Activated T-cell treated with anti-CD3 and anti-CD28 coated beads, Interleukin-2, amount 50 U/mL, for 4 hours (primary cell): ENCODE measurements around the gene MEN1. TPM values are rescaled to one million over a fixed set of nuclear protein-coding genes. Genes with fewer than 3 reads are reported as not detected.
A peak's percentile ranks its signal among the peaks of the same experiment; 100 is the strongest.

Experiments used
- ATAC-seq, 2 donors: fragments of 200-7000 bp; cut with Tn5 transposase; one replicate each; pipeline ENCODE4 v1.10.0; 2021
- DNase-seq: peaks from one replicate; pipeline ENCODE4 v3.0.0-alpha.2; 2020
- H3K27me3 Mint-ChIP-seq: one replicate; pipeline ENCODE4 v1.8.0; 2021; ENCODE audit warnings: low read depth, mixed read lengths
- H3K36me3 Mint-ChIP-seq: one replicate; pipeline ENCODE4 v1.8.0; 2022; ENCODE audit warnings: mixed read lengths; ENCODE audit not compliant: insufficient read depth
- H3K4me1 Mint-ChIP-seq: one replicate; pipeline ENCODE4 v1.8.0; 2021; ENCODE audit warnings: low read depth, mixed read lengths
- H3K4me3 Mint-ChIP-seq: one replicate; pipeline ENCODE4 v1.8.0; 2021; ENCODE audit warnings: mild to moderate bottlenecking, moderate library complexity, mixed read lengths
- H3K9me3 Mint-ChIP-seq: one replicate; pipeline ENCODE4 v1.8.0; 2021; ENCODE audit warnings: mixed read lengths
- total RNA-seq, 3 donors: library from RNA; stranded (reverse); gene quantifications; one replicate each; pipeline ENCODE4 v1.2.1, GENCODE V29; 2021

Gene MEN1
- total RNA-seq, result 10 to 100 TPM; 50.7 to 61.2 (median 53.6) TPM

DNA sequence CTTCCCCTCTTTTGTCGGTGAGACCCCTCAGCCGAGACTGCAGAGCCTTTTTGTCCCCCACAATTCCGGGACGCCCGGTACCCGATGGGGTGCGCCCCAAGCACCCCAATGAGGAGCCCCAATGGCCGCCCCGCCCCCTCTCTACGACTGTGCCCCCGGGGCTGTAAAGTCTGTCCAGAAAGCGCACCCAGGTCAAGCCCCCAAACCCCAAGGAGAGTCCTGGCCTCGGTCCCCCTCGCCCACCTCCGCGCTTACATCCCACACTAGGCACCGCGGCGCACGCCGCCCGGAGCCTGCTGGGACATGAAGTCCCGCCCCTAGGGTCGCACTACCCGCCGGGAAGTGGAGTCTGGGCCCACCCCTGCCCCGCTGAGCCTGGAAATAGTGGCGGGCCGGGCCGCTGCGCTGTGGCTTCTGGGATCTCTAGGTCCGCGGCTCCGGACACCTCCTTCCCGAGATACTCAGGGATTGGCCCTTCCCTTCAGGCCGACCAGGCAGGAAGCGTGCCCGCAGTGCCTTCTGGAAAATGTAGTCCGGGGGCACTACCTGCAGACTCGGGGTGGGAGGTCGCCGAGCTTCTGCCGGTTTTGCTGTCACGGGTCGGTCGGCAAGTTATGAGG lies at the start of gene MEN1:
TSS of gene MEN1 (minus strand) at position 281 of the 620 bp plus-strand sequence. CDS start 442 bp downstream, outside the sequence.
- peak within 1 kb of the TSS; percentile 96 for H3K4me3 Mint-ChIP-seq
- H3K9me3 Mint-ChIP-seq, result no peaks in the 10 kb centered on the region
- H3K4me1 Mint-ChIP-seq, result peaks cover 15% of the 10 kb centered on the region
- H3K36me3 Mint-ChIP-seq, result peaks cover 14% of the 10 kb centered on the region
- H3K27me3 Mint-ChIP-seq, result no peaks in the 10 kb centered on the region
- DNase-seq (peak; percentile 73), ATAC-seq (peak; percentile 95 to 96)

DNA sequence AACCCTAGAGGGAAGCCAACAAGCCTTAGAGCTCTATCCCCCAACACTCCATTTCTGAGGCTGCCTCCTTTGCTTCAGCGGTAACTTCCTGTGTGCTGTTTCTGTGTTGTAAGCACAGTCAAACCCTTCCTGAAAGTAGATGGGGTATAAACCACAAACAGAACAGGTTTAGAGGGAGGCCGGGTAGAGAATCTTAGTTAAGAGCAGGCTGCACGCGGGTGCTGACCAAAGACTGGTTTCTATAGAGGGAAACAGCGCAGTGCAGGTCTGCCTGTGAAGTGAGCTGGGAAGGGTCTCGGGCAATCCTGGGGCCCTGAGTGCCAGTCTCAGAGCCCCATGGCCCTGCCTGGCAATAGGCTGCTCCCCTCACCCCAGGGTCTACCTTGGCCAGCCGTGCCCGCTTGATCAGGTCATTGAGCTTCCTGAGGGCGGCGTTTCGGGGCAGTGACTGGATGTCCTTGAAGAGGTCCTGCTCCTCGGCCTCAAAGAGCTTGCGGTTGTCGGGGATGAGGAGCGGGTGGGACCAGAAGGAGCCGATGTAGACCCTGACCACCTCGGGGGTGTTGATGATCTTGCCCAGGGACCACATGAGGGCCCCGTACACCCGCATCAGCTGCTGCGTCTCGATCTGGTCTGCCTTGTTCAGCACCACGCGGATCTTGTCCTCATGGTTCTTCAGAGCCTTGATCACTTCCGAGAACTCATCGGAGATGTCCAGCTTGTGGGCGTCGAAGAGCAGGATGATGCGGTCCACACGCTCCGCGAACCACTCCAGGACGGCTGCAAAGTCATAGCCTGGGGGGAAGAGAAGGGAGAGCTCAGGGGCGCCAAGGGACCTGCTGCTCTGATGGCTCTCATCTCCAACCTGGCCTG lies 49.4 kb upstream of the MEN1 start:
- Mint-ChIP-seq H3K4me3 (peak overlapping the region; percentile 75), H3K36me3 (peaks cover 20% of the 10 kb centered on the region), H3K4me1 (peaks cover 92% of the 10 kb centered on the region), H3K27me3 (no peaks in the 10 kb centered on the region), H3K9me3 (no peaks in the 10 kb centered on the region)
- ATAC-seq, result peak; percentile 73 to 74
- DNase-seq, result peak; percentile 24

DNA sequence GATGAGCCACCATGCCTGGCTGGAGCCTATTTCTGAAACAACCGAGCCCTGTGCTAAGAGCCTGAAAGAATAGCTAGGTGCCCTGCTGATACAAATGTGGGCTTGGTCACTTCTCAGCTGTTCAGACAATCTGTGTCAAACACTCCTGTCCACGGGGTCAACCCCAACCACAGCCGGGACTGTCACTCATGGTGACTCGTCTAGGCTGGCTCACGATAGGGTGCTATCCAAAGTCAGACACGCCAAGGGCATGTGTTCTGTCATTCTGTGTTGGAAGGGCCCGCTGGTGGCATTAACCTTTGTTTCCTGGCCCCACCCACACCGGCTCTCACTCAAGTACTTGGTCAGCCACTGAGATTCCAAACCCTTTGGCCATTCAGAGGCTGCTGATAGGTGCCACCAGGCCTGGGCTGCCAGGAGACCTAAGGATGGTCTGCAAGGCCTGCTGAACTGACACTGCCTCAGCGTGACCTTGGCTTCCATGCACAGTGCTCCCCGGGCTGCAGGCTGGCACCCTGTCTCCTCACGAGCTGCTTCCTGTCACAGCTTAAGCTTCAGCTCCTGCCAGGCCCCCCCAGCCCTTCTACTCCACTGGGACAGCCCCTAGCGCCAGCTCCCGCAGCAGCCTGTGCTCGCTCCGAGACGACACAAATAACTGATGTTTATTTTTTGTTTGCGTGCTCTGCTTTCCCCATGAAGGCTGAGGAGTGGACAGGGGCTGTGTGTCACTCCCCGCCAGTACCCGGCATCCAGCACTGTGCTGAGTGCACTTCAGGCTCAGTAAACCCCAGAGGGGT lies 48.3 kb upstream of the MEN1 start:
- H3K27me3 Mint-ChIP-seq, result no peaks in the 10 kb centered on the region
- peaks cover 24% of the 10 kb centered on the region for H3K36me3 Mint-ChIP-seq
- H3K4me1 Mint-ChIP-seq, result peaks cover 92% of the 10 kb centered on the region
- ATAC-seq (peak; percentile 35 to 44), DNase-seq (peak; percentile 40)
- H3K9me3 Mint-ChIP-seq, result no peaks in the 10 kb centered on the region
- peak overlapping the region; percentile 75 for H3K4me3 Mint-ChIP-seq

DNA sequence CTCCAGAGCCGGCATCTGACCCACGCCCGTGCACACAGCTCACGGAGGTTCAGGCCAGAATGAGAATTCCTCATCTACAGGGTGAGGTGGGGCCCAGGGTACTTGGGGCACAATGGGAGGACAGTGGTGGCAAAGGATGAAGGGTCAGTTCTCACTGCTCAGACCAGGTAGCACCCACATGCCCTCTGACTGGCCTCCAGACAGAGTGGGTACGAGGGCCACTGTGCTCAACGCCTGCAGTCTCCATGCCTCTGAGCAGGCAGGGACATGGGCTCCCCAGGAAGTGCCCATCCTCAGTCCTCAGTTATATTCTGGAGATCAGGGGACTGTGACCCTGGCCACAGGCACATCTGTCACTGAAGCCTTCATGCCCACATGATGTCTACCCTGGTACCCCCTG lies 47.1 kb upstream of the MEN1 start:
- Mint-ChIP-seq H3K4me1 (peaks cover 92% of the 10 kb centered on the region), H3K9me3 (no peaks in the 10 kb centered on the region), H3K4me3 (no peak overlapping the region), H3K27me3 (no peaks in the 10 kb centered on the region), H3K36me3 (peaks cover 24% of the 10 kb centered on the region)
- ATAC-seq (no peak), DNase-seq (no peak)

DNA sequence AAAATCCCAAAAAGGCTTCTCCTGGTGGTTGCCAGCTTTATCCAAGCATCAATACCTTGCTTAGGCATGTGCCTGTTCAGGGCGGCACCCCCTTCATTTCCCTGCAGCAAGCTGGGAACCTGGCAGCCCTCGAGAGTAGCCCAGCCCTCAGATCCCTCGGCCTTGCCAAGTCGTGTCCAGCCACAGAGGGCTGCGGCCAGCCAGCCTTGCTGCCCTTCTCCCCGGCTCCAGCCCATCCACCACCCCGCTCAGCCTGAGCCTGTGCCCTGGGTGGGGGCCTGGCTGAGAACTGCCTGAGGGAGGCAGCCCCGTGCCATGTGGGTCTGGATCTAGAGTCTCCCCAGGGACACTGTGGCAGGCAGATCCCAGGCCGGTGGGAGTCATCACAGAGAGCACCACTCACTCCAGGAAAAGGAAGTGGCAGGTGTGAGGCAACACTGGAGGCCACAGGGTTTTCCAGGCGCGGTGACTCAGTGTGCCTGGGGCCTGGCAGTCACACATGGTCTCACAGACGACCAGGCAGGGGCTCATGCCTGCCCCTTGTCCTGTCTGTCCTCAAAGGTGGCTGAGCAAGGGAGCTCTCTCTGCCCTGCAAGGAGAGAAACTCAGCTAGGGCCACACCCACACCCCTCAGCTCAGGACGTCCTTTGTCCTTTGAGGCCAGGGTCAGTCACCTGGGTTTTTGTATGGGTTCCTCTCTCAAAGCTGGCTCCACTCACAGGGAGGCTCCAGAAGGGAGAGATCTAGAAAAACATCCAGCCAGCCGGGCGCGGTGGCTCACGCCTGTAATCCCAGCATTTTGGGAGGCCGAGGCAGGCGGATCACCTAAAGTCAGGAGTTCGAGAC lies 46.3 kb upstream of the MEN1 start:
- H3K9me3 Mint-ChIP-seq, result no peaks in the 10 kb centered on the region
- H3K4me1 Mint-ChIP-seq, result peaks cover 94% of the 10 kb centered on the region
- no peaks in the 10 kb centered on the region for H3K27me3 Mint-ChIP-seq
- peak; percentile 28 to 29 for ATAC-seq
- H3K4me3 Mint-ChIP-seq, result peak overlapping the region; percentile 53
- peaks cover 24% of the 10 kb centered on the region for H3K36me3 Mint-ChIP-seq
- peak; percentile 44 for DNase-seq

DNA sequence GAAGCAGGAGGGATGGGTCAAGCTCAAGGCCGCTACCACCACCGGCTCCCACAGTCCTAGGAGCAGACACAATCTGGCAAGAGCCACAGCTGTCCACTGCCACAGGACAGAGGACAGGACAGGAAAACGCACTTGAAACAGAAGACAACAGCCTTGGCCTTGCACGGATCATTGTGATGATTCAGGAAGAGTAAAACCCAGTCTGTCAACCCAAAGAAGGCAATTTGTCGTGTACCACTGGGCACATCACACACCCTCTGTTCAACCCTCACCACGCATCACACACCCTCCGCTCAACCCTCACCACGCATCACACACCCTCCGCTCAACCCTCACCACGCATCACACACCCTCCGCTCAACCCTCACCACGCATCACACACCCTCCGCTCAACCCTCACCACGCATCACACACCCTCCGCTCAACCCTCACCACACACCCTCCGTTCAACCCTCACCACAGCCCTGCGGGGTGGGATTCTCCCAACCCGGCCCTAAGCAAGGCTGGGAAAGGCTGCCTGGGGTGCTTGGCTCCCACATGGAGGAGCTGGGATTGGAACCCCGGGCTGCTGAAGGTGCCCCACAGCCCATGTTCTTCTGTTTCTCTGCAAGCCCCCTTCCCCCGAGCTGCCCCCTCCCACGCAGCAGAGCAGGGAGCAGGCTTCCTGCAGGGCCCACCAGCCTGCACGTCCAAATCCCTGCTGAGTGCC lies 45.4 kb upstream of the MEN1 start:
- peaks cover 24% of the 10 kb centered on the region for H3K36me3 Mint-ChIP-seq
- no peaks in the 10 kb centered on the region for H3K9me3 Mint-ChIP-seq
- peaks cover 94% of the 10 kb centered on the region for H3K4me1 Mint-ChIP-seq
- DNase-seq (no peak), ATAC-seq (no peak)
- H3K27me3 Mint-ChIP-seq, result no peaks in the 10 kb centered on the region
- no peak overlapping the region for H3K4me3 Mint-ChIP-seq

DNA sequence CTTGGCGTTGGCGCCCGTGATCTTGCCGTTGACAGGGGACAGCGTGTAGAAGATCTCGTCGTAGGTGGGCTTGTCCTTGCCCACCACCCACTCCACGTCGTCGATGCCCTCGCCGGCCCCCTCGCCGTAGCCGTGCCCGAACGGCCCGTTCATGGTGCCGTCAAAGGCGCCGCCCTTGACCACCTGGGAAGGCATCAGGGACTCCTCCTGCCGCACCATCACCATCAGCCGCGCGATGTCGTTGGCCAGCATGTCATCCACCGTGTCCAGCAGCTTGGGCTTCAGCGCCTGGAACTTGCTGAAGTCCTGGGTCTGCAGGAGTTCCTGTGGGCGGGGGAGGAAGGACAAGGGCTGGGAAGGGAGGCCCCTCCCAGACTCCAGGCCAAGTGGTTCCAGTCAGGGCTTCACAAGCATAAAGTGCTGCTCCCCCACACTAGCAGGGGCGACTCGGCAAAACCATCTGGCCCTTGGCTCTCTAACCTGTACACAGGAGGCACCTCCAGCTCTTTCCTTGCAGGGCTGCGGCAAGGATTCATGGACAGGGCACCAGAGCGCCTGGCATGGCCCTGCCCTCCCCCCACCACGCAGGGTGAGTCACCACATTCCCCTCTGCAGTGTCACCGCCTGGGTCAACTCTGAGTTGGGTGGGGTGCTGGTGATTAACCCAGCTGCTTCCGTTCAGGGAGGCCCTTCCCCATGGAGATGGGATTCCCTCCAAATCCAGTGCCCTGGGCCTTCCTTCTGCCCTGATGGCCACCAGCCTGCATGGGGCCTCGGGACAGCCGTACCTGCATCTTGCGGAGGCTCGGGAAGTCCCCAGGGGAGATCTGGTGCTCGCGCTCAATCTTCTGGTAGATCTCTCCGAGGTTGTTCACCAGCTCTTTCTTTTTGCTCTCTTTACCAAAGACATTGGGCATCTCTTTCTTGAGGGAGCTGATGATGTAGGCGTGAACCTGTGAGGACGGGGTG lies 44.5 kb upstream of the MEN1 start:
- H3K4me1 Mint-ChIP-seq, result peaks cover 91% of the 10 kb centered on the region
- peaks cover 20% of the 10 kb centered on the region for H3K36me3 Mint-ChIP-seq
- peak overlapping the region; percentile 46 for H3K4me3 Mint-ChIP-seq
- no peaks in the 10 kb centered on the region for H3K9me3 Mint-ChIP-seq
- no peaks in the 10 kb centered on the region for H3K27me3 Mint-ChIP-seq
- peak; percentile 58 for DNase-seq
- no peak for ATAC-seq

DNA sequence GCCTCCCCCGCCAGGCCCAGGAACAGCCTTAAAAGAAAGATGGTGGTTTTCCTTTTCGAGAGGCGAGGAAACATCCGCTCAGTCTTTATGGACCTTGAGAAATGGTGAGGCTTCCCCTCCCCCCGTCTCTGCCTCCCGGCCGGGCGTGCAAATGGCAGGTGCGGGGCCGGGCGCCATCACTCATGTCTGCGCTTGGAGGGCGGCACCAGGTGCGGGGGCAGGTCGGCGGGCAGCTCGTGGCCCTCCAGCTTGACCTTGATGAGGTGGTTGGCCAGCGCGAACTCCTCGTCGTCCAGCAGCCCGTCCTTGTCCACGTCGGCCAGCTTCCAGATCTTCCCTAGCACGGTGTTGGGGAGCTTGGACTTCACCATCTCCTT lies 43.8 kb upstream of the MEN1 start:
- Mint-ChIP-seq H3K27me3 (no peaks in the 10 kb centered on the region), H3K9me3 (no peaks in the 10 kb centered on the region), H3K4me1 (peaks cover 91% of the 10 kb centered on the region), H3K4me3 (no peak overlapping the region), H3K36me3 (peaks cover 15% of the 10 kb centered on the region)
- ATAC-seq, result no peak
- no peak for DNase-seq

DNA sequence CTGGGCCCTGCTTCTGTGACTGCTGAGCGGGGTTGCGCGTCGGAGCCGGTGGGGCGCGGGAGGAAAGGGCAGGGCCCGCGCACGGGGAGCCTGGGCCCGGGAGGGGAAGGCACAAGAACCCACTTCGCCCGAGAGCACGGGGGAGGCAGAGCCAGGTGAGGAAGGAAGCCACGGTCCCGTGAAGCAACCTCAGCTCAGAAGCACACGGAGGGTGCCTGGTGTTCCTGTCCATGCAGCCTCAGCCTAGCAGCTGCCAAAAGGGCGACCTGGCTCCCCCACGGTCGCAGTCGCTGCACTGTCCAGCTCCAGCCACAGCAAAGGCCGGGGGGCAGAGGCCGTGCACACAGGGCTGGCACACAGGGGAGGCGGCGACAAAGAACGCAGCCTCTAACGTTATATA lies 43.4 kb upstream of the MEN1 start:
- H3K4me1 Mint-ChIP-seq, result peaks cover 91% of the 10 kb centered on the region
- no peak overlapping the region for H3K4me3 Mint-ChIP-seq
- DNase-seq, result peak; percentile 28
- ATAC-seq, result no peak
- H3K9me3 Mint-ChIP-seq, result no peaks in the 10 kb centered on the region
- H3K36me3 Mint-ChIP-seq, result peaks cover 15% of the 10 kb centered on the region
- no peaks in the 10 kb centered on the region for H3K27me3 Mint-ChIP-seq

DNA sequence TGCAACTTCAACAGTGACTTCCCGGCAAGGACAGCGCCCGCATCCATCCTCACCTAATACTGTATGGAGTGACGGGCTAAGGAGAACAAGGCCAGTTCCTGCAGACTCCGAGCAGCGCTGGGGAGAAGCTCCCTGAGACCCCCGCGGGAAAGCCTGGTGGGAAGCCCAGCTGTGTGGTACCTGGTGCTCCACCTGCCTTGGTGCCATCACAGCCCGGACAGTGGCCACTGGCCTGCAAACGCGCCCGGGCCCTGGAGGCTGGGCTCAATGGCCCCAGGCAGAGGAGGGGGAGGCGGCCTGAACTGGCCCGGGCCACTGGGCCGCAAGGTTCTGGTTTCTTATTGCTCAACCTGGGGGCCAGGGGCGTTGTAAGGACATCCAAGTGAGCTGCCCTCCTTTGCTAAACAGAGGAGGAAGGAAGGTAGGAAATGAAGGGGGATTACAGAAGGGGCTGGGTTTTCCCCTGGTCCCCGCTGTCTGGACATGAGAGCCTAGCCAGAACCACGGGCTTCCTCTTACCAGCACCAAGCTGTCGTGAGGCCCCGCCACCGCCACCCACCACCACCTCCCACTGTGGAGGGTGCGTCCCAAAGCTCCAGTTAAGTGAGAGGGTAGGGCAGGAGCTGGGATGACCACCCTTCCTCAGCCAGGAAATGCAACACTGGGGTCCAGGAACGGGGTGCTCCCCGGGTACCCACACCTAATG lies 42.6 kb upstream of the MEN1 start:
- Mint-ChIP-seq H3K9me3 (no peaks in the 10 kb centered on the region), H3K27me3 (no peaks in the 10 kb centered on the region), H3K4me1 (peaks cover 91% of the 10 kb centered on the region), H3K36me3 (peaks cover 12% of the 10 kb centered on the region), H3K4me3 (no peak overlapping the region)
- DNase-seq (no peak), ATAC-seq (no peak)

DNA sequence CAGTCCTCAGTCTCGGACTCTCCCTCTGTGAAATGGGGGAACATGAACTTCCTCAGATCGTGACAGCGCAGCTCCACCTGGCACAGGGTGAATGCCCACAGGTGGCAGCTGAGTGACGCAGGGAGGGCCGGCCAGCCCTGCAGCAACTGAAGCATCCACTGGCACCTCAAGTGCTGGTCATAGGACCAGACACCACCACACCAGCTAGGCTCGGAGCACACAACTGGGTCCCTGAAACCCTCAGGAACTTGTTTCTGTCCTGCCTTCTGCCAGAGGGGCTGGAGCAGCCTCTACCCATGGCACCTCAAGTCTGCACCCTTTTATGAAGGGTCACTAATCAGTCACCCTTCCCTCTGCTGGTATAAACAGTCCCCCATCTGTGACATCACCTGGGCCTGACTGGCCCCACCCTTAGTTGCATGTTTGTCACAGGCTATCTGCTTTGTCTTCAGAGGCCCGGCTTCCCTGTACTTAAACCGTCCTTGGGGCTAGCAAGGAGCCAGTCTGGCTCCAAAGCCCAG lies 41.5 kb upstream of the MEN1 start:
- ATAC-seq (no peak), DNase-seq (no peak)
- Mint-ChIP-seq H3K36me3 (peaks cover 12% of the 10 kb centered on the region), H3K4me3 (no peak overlapping the region), H3K9me3 (no peaks in the 10 kb centered on the region), H3K27me3 (no peaks in the 10 kb centered on the region), H3K4me1 (peaks cover 92% of the 10 kb centered on the region)
